Measurements from ENCODE around the gene WNT9A.

DNA sequence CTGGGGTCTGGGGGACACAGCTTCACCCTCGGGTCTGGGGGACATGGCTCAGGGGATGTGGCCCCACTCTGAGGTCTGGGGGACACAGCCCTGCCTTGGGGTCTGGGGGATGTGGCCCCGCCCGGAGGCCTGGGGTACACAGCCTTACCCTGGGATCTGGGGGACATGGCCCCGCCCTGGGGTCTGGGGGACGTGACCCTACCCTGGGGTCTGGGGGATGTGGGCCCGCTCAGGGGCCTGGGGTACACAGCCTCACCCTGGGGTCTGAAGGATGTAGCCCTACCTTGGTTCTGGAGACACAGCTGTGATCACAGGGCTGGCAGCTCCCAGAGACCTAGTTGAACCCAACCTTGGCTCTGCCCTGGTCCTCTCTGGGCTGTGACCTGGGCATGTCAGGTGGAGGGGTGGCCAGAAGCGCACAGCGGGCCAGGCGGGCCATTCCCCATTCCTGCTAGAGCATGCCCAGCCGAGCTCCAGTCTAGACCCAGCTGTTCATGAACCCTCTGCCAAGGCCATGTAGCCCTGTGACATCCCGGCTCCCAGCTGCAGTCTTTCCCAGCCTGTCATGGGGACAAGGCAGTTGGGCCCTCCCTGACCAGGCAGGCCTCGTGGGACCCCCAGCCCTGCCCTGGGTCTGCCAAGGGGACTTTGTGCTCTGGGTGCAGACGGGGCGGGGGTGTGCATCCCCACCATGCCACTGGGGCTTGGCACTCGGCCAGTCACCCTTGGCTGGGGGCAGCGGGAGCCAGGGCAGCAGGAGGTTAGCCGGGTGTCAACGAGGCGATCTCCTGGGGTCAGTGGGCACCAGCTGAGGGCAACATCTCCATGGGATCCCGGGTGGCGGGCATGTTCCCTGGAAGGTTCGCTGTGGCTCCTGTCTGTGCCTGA, 43.9 kb downstream of the WNT9A start:
- TF ChIP-seq CTCF (IDR thresholded peaks at IDR 0.05) (no peak), POLR2A (IDR thresholded peaks at IDR 0.05) (no peak)
